Measurements from ENCODE around the gene LY6G6C. TPM values are rescaled to one million over a fixed set of nuclear protein-coding genes. Genes with fewer than 3 reads are reported as not detected.

LY6G6C gene
- total and polyA plus RNA-seq, 5 donors from 2014 or later = not detected

DNA sequence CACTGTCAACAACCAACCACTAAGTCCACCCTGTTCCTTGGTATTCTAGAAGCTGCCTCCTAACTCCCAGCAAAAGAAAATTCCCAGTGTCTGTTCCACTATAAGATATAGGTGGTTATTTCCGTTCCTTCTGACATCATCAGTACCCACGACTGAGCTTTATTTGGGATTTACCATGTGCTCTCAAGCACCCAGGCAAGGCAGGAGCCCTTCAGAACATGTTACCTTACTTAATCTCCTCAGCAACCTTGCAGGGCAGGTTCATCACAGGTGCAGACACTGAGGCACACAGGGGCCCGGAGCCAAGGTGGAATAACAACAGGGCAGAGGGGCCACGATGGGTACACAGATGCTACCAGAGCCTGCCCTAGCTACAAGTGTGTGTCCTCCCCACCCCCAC lies 29.2 kb downstream of the LY6G6C start:
- H3K36me3 Mint-ChIP-seq = peaks cover 39% of the 10 kb centered on the region

DNA sequence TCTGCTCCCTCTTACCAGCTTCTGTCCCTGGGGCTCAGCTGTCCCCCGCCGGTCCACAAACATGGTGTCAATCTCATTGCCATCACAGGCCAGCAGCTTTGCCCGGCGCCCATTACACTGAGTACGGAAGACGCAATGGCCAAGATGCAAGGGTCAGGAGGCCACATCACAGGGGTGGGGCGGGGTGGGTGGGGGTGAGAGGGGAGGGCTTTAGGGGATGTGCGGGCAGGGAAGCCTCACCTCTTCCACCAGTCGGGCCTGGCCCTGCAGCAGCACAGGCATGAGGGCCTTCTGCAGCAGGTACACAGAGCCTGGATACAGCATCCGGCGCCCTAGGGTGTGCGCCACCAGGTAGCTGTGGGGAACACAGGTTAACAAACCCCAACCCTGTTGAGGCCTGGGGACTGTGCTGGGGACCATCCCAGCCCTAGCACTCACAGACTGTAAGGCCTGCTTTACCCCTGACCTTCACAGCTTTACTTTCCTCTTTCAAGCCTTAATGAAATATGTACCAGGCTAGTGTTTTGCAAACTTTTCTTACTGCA lies 29.9 kb downstream of the LY6G6C start:
- H3K4me3 Mint-ChIP-seq = no peak overlapping the region
- H3K9me3 Mint-ChIP-seq = no peaks in the 10 kb centered on the region
- H3K27me3 Mint-ChIP-seq = no peaks in the 10 kb centered on the region
- H3K27ac ChIP-seq (ENCODE audit: insufficient read depth, low read length, poor library complexity, severe bottlenecking) = no peak overlapping the region
- no peaks in the 10 kb centered on the region for H3K27me3 ChIP-seq (ENCODE audit: control insufficient read depth, insufficient read depth, low read length)
- no peaks in the 10 kb centered on the region for H3K4me1 ChIP-seq (ENCODE audit: control insufficient read depth, insufficient read depth, low read length, poor library complexity, severe bottlenecking)
- H3K4me1 Mint-ChIP-seq = peaks cover 0 to 3% (median 0%) of the 10 kb centered on the region in 4 donors
- H3K36me3 Mint-ChIP-seq = peaks cover 33% of the 10 kb centered on the region
- H3K9me3 ChIP-seq (ENCODE audit: control insufficient read depth in 2 of 2, low read length in 2 of 2) = no peaks in the 10 kb centered on the region
- H3K36me3 ChIP-seq (ENCODE audit: control insufficient read depth, insufficient read depth, low read length) = peaks cover 77% of the 10 kb centered on the region
- H3K4me3 ChIP-seq (ENCODE audit: low read depth, low read length) = no peak overlapping the region
- no peak overlapping the region for H3K27ac Mint-ChIP-seq
- ATAC-seq (ENCODE audit: low read depth in 2 of 2) = no peak
- DNase-seq = no peak

More for the DNA sequence above, 29.2 kb downstream of the LY6G6C start:
- no peaks in the 10 kb centered on the region for H3K4me1 ChIP-seq (ENCODE audit: control insufficient read depth, insufficient read depth, low read length, poor library complexity, severe bottlenecking)
- H3K4me3 Mint-ChIP-seq = peak overlapping the region in 1 of 4 donors; percentile 16
- no peaks in the 10 kb centered on the region for H3K27me3 Mint-ChIP-seq
- ATAC-seq (ENCODE audit: low read depth in 2 of 2) (no peak), DNase-seq (no peak)
- no peak overlapping the region for H3K27ac Mint-ChIP-seq
- H3K27me3 ChIP-seq (ENCODE audit: control insufficient read depth, insufficient read depth, low read length) = no peaks in the 10 kb centered on the region
- H3K36me3 ChIP-seq (ENCODE audit: control insufficient read depth, insufficient read depth, low read length) = peaks cover 73% of the 10 kb centered on the region
- H3K4me1 Mint-ChIP-seq = peaks cover 0 to 8% (median 2%) of the 10 kb centered on the region in 4 donors
- no peaks in the 10 kb centered on the region for H3K9me3 Mint-ChIP-seq
- no peak overlapping the region for H3K4me3 ChIP-seq (ENCODE audit: low read depth, low read length)
- H3K9me3 ChIP-seq (ENCODE audit: control insufficient read depth in 2 of 2, low read length in 2 of 2) = no peaks in the 10 kb centered on the region
- no peak overlapping the region for H3K27ac ChIP-seq (ENCODE audit: insufficient read depth, low read length, poor library complexity, severe bottlenecking)

DNA sequence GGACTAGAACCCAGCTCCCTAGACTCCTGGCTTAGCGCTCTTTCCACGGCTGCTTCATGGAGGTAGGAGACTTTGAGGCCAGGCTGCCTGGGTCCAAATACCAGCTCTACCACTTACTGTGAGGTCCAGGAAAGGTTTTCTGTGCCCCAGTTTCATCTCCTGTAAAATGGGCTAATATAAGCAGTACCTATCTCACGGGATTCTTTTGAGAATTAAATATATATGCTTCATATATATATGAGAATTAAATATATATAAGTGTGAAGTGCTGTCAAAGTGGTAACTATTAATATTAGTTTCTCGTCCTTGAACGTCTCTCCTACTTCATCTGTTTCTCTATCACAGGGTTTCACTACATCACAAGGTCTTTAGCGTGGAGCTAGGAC lies 30.5 kb downstream of the LY6G6C start:
- Histone ChIP-seq H3K27ac (ENCODE audit: insufficient read depth, low read length, poor library complexity, severe bottlenecking) (no peak overlapping the region), H3K4me1 (ENCODE audit: control insufficient read depth, insufficient read depth, low read length, poor library complexity, severe bottlenecking) (no peaks in the 10 kb centered on the region), H3K27me3 (ENCODE audit: control insufficient read depth, insufficient read depth, low read length) (no peaks in the 10 kb centered on the region), H3K4me3 (ENCODE audit: low read depth, low read length) (no peak overlapping the region), H3K36me3 (ENCODE audit: control insufficient read depth, insufficient read depth, low read length) (peaks cover 78% of the 10 kb centered on the region), H3K9me3 (ENCODE audit: control insufficient read depth in 2 of 2, low read length in 2 of 2) (no peaks in the 10 kb centered on the region)
- Mint-ChIP-seq H3K27ac (peak overlapping the region in 1 of 3 donors; percentile 22), H3K27me3 (no peaks in the 10 kb centered on the region), H3K4me1 (peaks cover 0 to 3% (median 0%) of the 10 kb centered on the region in 4 donors), H3K4me3 (no peak overlapping the region), H3K9me3 (no peaks in the 10 kb centered on the region), H3K36me3 (peaks cover 37% of the 10 kb centered on the region)
- no peak for ATAC-seq (ENCODE audit: low read depth in 2 of 2)
- DNase-seq = no peak

DNA sequence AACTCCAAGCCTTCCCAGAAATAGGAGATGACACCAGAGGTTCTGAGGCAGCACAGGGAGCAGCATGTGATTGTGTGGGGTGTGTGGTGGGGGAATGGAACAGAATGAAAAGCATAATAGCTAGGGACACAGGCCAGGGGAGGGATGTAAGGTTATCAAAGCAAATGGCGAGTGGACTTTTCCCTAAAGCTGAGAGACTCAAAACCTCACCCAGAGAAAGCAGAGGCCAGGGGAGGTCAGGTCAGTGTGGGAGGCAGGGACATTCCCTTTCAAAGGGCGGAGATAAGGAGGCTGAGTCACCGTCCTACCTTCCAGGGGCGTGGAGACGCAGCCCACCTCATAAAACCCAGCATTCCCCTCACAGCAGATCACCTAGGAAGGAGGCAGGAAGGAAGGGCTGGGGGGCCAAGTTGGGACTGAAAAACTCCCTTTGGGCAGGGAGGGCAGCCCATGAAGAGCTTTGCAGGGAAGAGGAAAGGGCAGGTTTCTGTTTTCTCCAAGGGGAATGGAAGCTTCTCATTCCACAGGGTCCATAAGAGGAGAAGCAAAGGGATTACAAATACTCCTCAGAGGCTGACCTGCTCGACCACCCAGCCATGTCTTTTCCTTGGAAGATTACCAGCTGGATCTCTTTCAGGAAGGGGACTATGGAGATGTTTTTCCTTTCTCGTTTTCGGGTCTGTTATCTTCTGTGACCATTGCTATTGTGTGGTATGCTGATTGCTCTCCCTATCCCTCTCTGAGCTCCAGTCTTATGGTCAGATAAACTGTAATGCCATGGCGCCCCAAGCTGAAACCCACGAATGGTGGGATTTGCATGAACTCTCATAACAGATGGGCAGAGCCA lies 31.1 kb downstream of the LY6G6C start:
- ATAC-seq (ENCODE audit: low read depth in 2 of 2) = no peak
- DNase-seq = no peak

DNA sequence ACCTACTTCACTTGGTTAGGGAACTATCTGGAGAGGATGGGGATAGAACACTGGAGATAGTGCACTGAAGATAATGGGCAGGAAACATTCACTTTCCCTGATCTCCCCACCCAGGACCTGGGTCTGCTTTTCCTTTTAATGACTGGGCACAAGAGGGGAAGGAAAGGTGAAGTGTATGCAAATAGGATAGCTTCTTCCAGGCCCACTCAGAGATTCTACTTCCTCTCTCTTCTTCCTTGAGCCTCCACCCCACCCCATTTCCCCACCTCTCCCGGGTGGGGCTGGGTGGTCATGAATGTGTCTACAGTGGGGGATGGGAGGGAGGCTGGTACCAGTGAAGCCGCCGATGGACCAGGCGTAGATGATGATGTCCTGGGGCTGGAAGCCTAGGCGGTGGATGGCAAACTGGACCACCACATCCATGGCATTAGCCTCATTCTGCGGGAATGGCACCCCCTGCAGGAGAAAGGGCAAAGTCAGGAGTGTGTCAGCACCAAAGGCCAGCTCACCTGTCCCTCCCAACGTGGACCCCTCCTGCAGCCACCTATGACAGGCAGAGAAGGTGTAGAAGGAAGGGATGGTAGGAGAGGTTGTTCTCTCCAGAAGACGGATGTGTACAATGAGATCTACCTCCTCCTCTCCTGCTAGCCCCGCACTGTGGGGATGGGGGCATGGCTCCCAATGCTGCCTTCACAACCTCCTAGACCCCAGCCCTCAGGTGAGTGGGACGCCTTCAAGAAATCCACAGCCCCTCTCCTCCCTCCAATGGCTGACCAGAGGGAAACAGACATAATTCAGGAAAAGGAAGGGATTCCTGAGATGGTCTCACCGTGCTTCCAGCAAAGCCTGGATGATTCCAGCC lies 32.1 kb downstream of the LY6G6C start:
- Histone ChIP-seq H3K4me1 (ENCODE audit: control insufficient read depth, insufficient read depth, low read length, poor library complexity, severe bottlenecking) (no peaks in the 10 kb centered on the region), H3K9me3 (ENCODE audit: control insufficient read depth in 2 of 2, low read length in 2 of 2) (no peaks in the 10 kb centered on the region), H3K27ac (ENCODE audit: insufficient read depth, low read length, poor library complexity, severe bottlenecking) (no peak overlapping the region), H3K4me3 (ENCODE audit: low read depth, low read length) (no peak overlapping the region), H3K36me3 (ENCODE audit: control insufficient read depth, insufficient read depth, low read length) (peaks cover 76% of the 10 kb centered on the region), H3K27me3 (ENCODE audit: control insufficient read depth, insufficient read depth, low read length) (no peaks in the 10 kb centered on the region)
- Mint-ChIP-seq H3K9me3 (no peaks in the 10 kb centered on the region), H3K27me3 (no peaks in the 10 kb centered on the region), H3K36me3 (peaks cover 32% of the 10 kb centered on the region), H3K4me3 (no peak overlapping the region), H3K27ac (peak overlapping the region in 1 of 3 donors; percentile 59), H3K4me1 (peaks cover 0 to 3% (median 0%) of the 10 kb centered on the region in 4 donors)
- DNase-seq (no peak), ATAC-seq (ENCODE audit: low read depth in 2 of 2) (no peak)

More for the DNA sequence above, 31.1 kb downstream of the LY6G6C start:
- no peak overlapping the region for H3K27ac ChIP-seq (ENCODE audit: insufficient read depth, low read length, poor library complexity, severe bottlenecking)
- Mint-ChIP-seq H3K36me3 (peaks cover 37% of the 10 kb centered on the region), H3K9me3 (no peaks in the 10 kb centered on the region), H3K27ac (peak overlapping the region in 2 of 3 donors; percentile 22 to 31), H3K4me3 (peak overlapping the region in 1 of 4 donors; percentile 68), H3K4me1 (peaks cover 0 to 3% (median 0%) of the 10 kb centered on the region in 4 donors), H3K27me3 (no peaks in the 10 kb centered on the region)
- H3K36me3 ChIP-seq (ENCODE audit: control insufficient read depth, insufficient read depth, low read length) = peaks cover 82% of the 10 kb centered on the region
- H3K4me3 ChIP-seq (ENCODE audit: low read depth, low read length) = no peak overlapping the region
- no peaks in the 10 kb centered on the region for H3K27me3 ChIP-seq (ENCODE audit: control insufficient read depth, insufficient read depth, low read length)
- H3K9me3 ChIP-seq (ENCODE audit: control insufficient read depth in 2 of 2, low read length in 2 of 2) = no peaks in the 10 kb centered on the region
- H3K4me1 ChIP-seq (ENCODE audit: control insufficient read depth, insufficient read depth, low read length, poor library complexity, severe bottlenecking) = no peaks in the 10 kb centered on the region

DNA sequence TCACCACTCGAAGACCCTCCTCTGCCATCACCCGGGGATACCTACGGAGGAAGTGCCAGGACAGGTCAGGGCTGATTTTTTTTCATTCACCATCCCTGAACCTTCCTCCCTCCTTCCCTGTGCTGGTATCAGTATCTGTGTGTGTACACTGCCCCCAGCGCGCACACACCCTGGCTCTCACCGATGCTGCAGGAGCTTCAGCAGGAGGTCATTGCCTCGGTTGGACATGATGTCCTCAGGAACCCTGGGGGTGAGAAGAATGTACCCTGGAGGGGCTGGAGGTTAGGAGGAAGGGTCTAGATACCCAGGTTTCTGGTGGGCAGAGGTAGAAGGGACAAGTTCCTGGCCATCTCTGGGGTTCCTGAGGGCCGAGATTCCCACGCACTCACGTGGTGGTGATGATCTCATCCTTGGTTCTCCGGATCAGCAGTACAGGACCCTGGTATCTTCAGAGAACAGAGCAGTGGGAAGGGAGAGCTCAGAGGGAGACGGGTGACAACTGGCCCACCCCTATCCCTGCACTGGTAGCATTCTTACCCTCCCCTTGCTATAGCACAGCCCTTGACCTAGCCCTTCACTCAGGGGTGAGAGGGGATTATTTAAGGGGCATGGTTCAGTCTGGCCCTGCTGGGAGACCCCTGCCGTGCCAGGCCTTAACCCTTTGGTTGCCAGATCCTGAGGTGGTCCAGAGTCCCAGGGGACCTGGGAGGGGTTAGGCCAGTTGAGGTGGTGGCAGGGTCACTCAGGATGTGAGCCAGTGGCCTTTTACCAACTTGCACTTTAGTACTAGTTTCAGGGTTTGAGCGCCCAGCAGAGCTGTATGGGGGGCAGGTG lies 33.5 kb downstream of the LY6G6C start:
- H3K27ac ChIP-seq (ENCODE audit: insufficient read depth, low read length, poor library complexity, severe bottlenecking) = no peak overlapping the region
- Mint-ChIP-seq H3K36me3 (peaks cover 28% of the 10 kb centered on the region), H3K27ac (peak overlapping the region in 1 of 3 donors; percentile 85), H3K4me3 (no peak overlapping the region), H3K9me3 (no peaks in the 10 kb centered on the region), H3K27me3 (no peaks in the 10 kb centered on the region), H3K4me1 (peaks cover 0 to 3% (median 0%) of the 10 kb centered on the region in 4 donors)
- no peaks in the 10 kb centered on the region for H3K9me3 ChIP-seq (ENCODE audit: control insufficient read depth in 2 of 2, low read length in 2 of 2)
- no peaks in the 10 kb centered on the region for H3K27me3 ChIP-seq (ENCODE audit: control insufficient read depth, insufficient read depth, low read length)
- H3K4me1 ChIP-seq (ENCODE audit: control insufficient read depth, insufficient read depth, low read length, poor library complexity, severe bottlenecking) = no peaks in the 10 kb centered on the region
- ATAC-seq (ENCODE audit: low read depth in 2 of 2) = no peak
- H3K36me3 ChIP-seq (ENCODE audit: control insufficient read depth, insufficient read depth, low read length) = peaks cover 68% of the 10 kb centered on the region
- H3K4me3 ChIP-seq (ENCODE audit: low read depth, low read length) = no peak overlapping the region
- no peak for DNase-seq

DNA sequence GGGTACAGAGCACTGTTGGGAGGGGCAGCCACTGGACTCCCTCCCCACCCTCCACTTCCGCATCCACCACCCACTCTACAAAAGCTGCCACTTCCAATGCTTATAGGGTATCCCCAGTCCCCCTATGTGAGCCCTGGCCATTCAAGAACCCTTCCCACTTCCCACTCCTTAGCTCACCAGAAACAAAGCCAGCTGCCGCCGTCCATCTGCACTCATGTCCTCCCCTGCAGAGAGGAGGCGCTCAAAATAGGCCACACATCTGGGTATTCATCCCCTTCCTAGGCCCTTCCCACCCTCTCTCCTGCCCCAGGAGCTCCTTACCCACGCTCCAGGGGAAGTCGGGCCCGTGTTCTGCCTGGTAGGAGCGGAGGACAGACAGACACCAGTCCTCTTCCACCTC lies 34.2 kb downstream of the LY6G6C start:
- ATAC-seq (ENCODE audit: low read depth in 2 of 2) = no peak
- H3K4me1 ChIP-seq (ENCODE audit: control insufficient read depth, insufficient read depth, low read length, poor library complexity, severe bottlenecking) = no peaks in the 10 kb centered on the region
- H3K4me3 ChIP-seq (ENCODE audit: low read depth, low read length) = no peak overlapping the region
- DNase-seq = no peak
- H3K27ac ChIP-seq (ENCODE audit: insufficient read depth, low read length, poor library complexity, severe bottlenecking) = no peak overlapping the region
- Mint-ChIP-seq H3K27me3 (no peaks in the 10 kb centered on the region), H3K27ac (no peak overlapping the region), H3K36me3 (peaks cover 26% of the 10 kb centered on the region), H3K9me3 (no peaks in the 10 kb centered on the region), H3K4me3 (no peak overlapping the region), H3K4me1 (peaks cover 0 to 3% (median 0%) of the 10 kb centered on the region in 4 donors)
- H3K36me3 ChIP-seq (ENCODE audit: control insufficient read depth, insufficient read depth, low read length) = peaks cover 61% of the 10 kb centered on the region
- H3K27me3 ChIP-seq (ENCODE audit: control insufficient read depth, insufficient read depth, low read length) = no peaks in the 10 kb centered on the region
- H3K9me3 ChIP-seq (ENCODE audit: control insufficient read depth in 2 of 2, low read length in 2 of 2) = no peaks in the 10 kb centered on the region
